Activated CD4-positive, CD25-positive, alpha-beta regulatory T cell (primary cell): ENCODE results near the gene PIK3C2A.
"Not testable (repeated sequence)": the region's sequence is repeated elsewhere in the genome, so short reads cannot be mapped to it uniquely, and the experiment has no call there.

Experiments used
- DNase-seq, 4 experiments: peaks; one replicate each; lab custom pipeline; 2025; lab: John Stamatoyannopoulos, UW

Gene PIK3C2A, protein sequence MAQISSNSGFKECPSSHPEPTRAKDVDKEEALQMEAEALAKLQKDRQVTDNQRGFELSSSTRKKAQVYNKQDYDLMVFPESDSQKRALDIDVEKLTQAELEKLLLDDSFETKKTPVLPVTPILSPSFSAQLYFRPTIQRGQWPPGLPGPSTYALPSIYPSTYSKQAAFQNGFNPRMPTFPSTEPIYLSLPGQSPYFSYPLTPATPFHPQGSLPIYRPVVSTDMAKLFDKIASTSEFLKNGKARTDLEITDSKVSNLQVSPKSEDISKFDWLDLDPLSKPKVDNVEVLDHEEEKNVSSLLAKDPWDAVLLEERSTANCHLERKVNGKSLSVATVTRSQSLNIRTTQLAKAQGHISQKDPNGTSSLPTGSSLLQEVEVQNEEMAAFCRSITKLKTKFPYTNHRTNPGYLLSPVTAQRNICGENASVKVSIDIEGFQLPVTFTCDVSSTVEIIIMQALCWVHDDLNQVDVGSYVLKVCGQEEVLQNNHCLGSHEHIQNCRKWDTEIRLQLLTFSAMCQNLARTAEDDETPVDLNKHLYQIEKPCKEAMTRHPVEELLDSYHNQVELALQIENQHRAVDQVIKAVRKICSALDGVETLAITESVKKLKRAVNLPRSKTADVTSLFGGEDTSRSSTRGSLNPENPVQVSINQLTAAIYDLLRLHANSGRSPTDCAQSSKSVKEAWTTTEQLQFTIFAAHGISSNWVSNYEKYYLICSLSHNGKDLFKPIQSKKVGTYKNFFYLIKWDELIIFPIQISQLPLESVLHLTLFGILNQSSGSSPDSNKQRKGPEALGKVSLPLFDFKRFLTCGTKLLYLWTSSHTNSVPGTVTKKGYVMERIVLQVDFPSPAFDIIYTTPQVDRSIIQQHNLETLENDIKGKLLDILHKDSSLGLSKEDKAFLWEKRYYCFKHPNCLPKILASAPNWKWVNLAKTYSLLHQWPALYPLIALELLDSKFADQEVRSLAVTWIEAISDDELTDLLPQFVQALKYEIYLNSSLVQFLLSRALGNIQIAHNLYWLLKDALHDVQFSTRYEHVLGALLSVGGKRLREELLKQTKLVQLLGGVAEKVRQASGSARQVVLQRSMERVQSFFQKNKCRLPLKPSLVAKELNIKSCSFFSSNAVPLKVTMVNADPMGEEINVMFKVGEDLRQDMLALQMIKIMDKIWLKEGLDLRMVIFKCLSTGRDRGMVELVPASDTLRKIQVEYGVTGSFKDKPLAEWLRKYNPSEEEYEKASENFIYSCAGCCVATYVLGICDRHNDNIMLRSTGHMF (N-terminal part only)

DNA sequence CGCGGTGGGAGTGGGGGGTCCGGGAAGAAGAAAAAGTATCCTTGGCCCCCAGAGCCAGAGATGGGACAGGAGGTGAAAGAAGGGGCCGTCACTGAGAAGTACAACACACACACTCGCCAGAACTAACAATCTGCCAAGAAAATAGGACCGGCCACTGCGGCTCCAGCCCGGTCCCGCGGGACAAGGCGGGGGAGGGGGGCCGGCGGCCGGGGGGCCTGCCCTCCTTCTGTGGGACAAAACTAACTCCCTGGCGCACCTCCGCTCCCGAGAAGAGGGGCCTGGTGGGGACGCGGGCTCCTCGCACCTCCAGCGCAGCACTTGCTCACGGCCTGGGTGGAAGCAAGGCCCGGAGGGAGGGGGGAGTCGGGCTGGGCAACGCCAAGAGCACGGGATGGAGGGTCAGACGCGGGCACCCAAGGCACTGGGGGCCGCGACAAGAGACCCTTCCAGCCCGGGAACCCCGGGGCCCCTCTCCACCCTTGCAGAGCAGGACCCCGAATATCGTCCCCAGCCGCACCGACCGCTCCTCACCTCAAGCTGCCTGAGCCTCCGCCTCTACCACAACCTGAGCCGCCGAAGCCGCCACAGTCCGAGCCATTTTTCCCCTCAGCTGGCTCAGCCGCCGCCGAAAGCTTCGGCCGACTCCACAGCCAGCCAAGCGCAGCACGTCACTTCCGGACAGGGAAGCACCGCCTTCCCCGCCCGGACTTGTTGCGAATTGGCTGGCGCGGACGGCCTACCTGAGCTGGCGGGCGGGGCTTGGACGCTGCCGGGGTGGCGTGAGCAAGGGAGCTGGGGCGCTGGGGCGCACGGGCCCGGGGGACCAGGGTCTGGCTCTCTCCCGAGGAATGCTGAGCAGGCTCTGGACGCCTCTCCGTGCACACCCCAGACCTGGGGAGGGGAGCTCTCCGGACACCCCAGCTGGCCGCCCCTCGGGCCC, at the start of gene PIK3C2A:
Gene PIK3C2A, minus strand, starts transcription at position 670 of the 940 bp plus-strand sequence. CDS start 38,245 bp downstream, outside the sequence.
- peak; percentile 88 to 92 (median 92) for DNase-seq

DNA sequence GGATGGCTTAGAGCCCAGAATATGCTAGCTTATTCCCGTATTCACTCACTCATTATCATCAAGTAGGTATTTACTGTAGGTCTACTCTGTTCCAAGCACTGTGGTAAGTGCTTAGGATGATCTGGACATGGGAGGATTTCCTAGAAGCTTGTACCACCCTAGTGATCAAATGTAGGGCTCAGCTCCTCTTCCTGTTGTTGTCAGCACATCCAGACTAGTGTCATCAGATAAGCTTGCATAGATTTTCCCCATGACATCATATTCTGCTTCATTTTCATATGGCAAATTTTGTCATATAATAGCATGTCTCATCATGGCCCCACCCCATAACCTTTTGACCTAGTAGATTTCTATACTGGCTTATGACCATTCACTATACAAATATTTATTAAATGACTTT, 49.4 kb upstream of the PIK3C2A start:
- no peak for DNase-seq

DNA sequence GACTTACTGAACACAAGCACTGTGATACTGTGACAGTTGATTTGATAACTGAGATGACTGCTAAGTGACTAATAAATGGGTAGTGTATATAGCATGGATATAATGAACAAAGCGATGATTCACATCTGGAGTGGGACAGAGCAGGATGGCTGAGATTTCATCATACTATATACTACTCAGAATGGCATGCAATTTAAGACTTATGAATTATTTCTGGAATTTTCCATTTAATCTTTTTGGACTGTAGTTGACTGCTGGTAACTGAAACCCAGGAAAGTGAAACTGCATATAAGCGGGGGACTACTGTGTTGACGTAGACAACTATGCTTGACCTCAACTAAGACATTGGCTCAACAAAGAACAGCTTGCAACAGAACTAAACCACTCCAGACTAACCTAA, 48.7 kb upstream of the PIK3C2A start:
- DNase-seq: no peak

DNA sequence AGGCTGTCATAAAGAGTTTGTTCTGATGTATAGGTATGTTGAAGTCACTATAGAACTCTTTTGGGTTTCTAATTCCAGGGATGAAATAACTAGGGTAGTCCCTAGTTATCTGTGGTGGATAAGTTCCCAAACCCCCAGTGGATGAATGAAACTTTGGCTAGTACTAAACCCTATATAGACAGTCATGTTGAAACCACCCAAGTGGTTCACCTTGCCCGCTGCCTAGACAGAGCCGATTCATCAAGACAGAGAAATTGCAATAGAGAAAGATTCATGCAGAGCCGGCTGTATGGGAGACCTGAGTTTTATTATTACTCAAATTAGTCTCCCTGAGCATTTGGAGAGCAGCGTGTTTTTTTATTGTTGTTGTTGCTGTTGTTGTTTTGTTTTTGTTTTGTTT, 44.9 kb upstream of the PIK3C2A start:
- no peak for DNase-seq

DNA sequence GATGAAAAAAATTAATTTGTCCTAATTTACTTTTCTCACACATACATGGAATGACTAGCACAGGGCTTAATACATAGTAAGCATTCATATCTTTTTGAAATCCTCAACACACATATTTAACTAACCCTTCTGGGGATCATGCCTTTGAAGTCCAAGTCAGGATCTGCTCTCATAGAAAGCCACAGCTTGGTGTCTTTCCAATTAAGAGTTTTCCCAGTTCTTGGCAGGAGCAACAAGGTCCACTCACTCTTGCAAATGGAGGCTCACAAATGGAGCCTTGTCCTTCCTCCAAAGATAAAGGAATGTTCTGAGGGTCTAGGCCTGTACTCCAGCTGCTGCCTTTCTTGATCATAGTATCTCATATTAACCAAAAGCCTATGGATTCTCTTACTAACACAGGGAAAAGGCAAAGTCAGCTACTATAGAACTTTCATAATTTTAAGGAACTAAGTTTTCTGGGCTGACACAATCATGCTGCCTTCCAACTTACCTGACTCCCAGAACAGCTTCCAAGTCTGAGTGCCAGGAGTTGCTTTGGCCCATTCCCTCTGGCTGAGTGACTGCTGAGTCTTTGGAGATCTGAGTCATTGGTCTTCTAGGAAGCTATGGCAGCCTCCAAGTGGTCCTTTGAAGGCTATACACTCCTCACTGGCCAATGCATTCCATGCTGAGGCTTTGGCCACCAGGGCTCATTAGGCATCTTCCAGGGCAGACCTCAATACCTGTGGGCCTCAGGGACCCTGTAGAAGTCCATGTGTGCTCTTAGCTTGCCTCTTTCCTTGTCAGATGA, 43.0 kb upstream of the PIK3C2A start:
- DNase-seq: no peak

DNA sequence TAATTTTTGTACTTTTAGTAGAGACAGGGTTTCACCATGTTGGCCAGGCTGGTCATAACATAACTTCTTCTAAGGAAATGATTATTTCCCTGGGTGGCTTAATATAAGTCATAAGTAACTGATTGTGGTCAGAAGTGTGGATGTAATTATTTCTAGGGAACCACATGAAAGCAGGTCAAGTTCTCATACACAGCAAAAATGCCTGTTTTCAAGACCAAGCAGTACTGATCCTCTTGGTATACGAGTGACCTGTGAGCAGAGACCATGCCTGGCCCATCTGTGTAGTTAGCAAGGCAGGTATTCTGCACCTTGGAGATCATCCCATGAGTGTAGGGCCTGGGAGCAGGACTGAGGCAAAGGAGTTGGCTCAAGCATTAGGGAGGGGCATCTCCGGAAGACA, 36.3 kb upstream of the PIK3C2A start:
- no peak for DNase-seq

DNA sequence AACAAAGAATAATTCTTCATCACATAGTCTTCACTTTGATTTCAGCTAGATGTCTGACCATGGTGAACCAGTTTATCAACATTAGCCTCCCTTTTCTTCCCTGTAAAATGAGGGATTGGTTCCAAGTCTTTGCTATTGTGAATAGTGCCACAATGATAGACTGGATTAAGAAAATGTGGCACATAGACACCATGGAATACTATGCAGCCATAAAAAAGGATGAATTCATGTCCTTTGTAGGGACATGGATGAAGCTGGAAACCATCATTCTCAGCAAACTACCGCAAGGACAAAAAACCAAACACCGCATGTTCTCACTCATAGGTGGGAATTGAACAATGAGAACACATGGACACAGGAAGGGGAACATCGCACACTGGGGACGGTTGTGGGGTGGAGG, 35.2 kb upstream of the PIK3C2A start:
- not testable (repeated sequence) for DNase-seq

DNA sequence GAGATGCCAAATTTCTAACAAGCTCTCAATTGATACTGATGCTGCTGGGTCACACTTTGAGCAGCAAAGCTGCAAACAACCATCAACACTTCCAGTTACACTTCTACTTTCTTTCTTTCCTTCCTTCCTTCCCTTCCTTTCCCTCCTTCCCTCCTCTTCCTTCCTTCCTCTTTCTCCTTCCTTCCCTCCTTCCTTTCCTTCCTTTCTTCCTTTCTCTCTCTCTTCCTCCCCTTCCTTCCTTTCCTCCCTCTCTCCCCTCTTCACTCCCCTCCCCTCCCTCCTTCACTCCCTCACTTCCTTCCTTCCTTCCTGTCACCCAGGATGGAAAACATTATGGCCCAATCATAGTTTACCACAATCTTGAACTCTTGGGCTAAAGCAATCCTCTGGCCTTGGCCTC, 33.0 kb upstream of the PIK3C2A start:
- DNase-seq: no peak

DNA sequence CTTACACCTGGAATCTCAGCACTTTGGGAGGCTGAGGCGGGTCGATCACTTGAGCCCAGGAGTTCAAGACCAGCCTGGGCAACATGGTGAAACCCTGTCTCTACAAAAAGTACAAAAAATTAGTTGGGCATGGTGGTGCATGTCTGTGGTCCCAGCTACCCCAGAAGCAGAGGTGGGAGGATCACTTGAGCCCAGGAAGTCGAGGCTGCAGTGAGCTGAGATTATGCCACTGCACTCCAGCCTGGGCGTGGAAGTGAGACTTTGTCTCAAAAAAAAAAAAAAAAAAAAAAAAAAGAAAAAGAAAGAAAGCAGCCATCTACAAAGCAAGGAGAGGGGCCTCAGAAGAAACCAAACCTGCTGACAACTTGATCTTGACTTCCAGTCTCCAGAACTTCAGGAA, 32.1 kb upstream of the PIK3C2A start:
- DNase-seq: not testable (repeated sequence)

DNA sequence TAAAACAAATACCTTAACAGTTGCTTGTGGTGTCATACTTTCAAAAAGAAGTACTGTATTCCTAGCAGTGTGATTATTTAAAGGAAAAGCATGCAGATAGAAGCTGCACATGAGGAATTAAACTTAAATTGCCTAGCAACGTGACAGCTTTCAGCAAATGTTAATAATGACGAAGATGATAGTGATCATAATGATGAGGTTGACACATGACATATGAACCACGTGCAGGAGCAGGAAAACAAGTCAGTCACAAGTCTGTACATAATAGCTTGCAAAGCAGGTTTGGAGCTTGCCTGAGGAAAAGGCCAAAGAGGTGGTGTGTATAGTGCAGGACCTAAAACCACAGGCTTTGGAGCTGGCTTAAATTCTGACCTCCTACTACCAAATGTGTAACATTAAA, 30.6 kb upstream of the PIK3C2A start:
- no peak for DNase-seq

DNA sequence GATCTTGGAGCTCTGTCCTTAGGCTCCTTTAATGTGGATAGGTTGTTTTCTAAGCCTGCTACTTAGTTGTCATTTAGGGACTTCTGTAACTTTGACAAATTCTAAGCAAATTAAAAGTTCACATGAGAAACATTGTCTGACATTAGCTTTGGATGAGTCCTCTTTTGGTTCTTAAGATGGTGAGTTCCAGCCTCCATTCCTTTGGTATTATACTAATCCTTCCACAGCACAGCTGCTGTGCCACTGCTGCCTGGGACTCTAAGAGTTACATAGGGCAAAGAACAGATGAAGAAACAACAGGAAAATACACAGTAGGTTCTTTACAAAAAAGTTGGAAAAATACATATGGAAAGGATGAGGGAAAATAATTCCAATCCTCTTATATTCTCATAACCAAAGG, 25.3 kb upstream of the PIK3C2A start:
- DNase-seq: no peak

DNA sequence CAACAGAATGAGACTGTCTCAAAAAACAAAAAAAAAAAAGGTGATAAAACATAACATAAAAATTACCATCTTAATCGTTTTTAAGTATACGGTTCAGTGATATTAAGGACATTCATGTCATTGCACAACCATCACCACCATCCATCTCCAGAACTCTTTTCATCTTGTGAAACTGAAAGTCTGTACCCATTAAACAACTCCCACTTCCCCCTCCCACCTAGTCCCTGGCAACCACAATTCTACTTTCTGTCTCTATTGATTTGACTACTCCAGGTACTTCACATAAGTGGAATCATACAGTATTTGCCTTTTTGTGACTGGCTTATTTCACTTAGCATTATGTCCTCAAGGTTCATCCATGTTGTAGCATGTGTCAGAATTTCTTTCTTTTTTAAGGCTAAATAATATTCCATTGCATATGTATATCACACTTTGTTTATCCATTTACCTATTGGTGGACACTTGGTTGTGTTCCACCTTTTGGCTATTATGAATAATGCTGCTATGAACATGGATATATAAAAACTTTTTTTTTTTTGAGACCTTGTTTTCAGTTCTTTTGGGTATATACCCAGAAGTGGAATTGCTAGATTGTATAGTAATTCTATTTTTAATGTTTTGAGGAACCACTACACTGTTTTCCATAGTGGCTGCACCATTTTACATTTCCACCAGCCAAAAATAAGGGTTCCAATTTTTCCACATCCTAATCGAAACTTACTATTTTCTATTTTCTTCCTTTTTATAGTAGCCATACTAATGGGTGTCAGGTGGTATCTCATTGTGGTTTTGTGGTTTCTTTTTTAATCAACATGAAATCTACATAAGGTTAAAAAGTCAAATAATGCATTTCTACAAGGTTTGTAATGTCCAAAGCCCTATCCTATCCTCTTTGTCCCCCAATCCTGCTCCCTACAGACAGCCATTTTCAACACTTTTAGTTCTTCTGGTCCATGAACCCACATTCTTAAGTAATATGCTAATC, 23.4 kb upstream of the PIK3C2A start:
- DNase-seq: no peak

DNA sequence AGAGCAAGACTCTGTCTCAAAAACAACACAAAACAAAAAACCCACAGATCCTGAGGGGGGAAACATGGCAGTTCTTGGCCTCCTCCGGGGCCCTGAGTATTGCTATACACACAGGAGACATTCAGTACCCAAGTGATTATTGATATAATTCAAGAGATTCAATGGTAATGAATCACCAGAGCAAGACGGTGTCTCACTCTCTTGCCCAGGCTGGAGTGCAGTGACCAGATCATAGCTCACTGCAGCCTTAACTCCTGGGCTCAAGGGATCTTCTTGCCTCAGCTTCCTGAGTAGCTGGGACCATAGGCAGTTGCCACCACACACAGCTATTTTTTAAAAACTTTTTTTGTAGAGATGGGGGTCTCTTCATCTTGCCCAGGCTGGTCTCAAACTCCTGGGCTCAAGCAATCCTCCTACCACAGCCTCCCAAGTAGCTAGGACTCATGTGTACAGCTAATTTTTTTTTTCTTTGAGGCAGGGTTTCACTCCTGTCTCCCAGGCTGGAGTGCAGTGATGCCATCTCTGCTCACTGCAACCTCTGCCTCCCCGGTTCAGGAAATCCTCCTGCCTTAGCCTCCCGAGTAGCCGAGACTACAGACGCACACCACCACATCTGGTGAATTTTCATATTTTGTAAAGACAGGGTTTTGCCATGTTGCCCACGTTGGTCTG, 21.8 kb upstream of the PIK3C2A start:
- DNase-seq: no peak

DNA sequence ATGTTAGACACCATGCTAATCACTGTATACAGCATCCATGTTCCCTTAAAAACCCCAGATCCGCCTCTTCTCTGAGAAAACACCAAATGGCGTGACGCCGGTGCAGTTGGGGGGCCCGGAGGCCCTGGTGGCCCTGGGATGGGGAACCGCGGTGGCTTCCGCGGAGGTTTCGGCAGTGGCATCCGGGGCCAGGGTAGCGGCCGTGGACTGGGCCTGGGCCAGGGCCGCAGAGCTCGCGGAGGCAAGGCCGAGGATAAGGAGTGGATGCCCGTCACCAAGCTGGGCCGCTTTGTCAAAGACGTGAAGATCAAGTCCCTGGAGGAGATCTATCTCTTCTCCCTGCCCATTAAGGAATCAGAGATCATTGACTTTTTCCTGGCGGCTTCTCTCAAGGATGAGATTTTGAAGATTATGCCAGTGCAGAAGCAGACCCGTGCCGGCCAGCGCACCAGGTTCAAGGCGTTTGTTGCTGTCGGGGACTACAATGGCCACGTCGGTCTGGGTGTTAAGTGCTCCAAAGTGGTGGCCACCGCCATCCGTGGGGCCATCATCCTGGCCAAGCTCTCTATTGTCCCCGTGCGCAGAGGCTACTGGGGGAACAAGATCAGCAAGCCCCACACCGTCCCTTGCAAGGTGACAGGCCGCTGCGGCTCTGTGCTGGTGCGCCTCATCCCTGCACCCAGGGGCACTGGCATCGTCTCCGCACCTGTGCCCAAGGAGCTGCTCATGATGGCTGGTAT, 20.6 kb upstream of the PIK3C2A start:
- not testable (repeated sequence) for DNase-seq

DNA sequence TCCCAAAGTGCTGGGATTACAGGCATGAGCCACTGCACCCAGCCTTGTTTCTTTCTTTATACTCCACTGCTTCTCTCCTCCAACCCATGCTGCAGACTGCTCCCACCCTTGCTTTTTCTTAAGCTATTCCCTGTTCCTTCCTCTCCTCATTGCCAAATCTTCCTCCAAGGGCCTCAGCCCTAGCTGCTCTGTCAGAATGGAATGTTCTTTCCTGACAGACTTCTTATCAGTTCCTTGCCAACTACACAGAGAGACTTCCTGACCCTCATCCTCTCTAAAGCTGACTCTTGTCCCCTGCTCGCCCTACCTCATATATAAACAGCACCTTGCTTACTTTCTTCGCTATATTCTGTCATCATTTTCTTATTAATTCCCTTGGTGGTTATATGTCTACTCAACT, 16.9 kb upstream of the PIK3C2A start:
- no peak for DNase-seq

DNA sequence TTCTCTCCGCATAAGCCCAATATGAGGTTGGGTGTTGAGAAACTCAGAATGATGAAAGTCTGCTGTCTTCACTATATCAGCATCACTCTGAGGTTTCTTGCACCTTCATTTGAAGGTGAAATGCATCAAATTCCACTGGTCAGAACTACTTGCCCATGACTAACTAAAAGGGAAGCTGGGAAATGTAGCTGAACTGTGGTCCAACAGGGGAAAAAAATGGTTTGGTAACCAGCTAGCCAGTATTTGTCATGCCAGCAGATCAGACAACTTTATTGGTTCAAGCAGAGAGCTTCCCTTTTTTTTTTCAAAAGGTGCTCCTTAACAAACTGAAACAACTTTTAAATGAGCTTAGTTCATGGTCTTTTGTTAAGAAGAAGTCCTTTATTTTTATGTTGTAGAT, 14.2 kb upstream of the PIK3C2A start:
- no peak for DNase-seq

DNA sequence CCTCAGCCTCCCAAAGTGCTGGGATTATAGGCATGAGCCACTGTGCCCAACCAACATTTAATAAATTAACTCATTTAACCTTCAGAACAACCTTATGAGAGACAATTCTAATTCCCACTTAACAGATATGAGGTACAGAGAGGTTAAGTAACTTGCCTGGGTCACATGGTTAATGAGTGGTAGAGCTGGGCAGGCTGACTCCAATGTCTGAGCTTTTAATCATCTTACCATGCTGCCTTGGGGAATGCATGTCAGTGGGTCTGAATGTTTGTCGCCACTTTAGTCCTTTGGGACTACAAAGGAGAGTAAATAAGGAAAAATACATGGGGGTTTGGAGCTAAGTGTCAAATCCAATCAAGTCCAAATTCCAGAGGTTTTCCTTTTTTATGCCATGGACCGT, 11.2 kb upstream of the PIK3C2A start:
- DNase-seq: no peak

DNA sequence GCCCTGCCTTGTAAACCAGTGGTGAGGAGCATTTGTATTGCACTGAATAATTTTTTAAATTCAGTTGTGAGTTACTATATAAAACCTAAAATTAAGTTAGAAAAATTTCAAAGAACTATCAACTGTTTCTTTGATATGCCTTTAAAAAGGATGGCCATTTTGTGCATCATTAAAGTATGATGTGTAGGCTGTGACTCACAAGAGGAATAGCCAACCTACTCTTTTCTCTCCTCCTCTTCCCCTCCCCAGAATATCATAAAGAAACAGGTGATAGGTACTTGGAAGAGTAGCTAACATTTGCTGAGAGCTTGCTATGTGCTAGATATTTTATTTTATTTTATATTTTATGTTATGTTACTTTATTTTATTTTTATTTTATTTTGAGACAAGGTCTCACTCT, 10.6 kb upstream of the PIK3C2A start:
- no peak for DNase-seq
